HepG2 (cell line): ENCODE measurements around the gene PTPRM. TPM values are rescaled to one million over a fixed set of nuclear protein-coding genes. Genes with fewer than 3 reads are reported as not detected.

ENCODE experiments used
- ATAC-seq: fragments of 200-7000 bp; cut with Tn5 transposase; 3 replicates; pipeline ENCODE4 v1.9.1; 2020; ENCODE audit warnings: mild to moderate bottlenecking, moderate library complexity
- BruUV-seq: library from RNA; stranded (reverse); fragments of 400-500 nt; replicated peaks from 2 replicates; lab custom pipeline; 2021; lab: Mats Ljungman, UMichigan
- CTCF ChIA-PET: fragments of 300-600 bp; formaldehyde crosslinking; extraction: SDS; loops from one replicate; lab custom pipeline; 2021; ENCODE audit warnings: low total read pairs, inconsistent platforms, low intra/inter-chr PET ratio; lab: Yijun Ruan, JAX
- POLR2A ChIA-PET: fragments of 350-600 bp; sonication (Branson Sonifier 250); formaldehyde crosslinking; loops from one replicate; lab custom pipeline; 2020; ENCODE audit warnings: antibody characterized with exemption, inconsistent platforms; lab: Yijun Ruan, JAX
- DNase-seq: peaks from one replicate; pipeline ENCODE4 v3.0.0-alpha.2; 2015; ENCODE audit warnings: low spot score
- FAIRE-seq: peaks from 3 replicates; lab custom pipeline; 2011; peaks lifted over from hg19 to GRCh38; lab: Jason Lieb, UNC
- H2AFZ ChIP-seq: one replicate; pipeline ENCODE4 v1.6.1; 2011; ENCODE audit warnings: low read length, inconsistent platforms
- H3K27ac ChIP-seq: fragments of 300-600 bp; 3 replicates; pipeline ENCODE4 v1.8.0; 2011; ENCODE audit warnings: mixed run types, mild to moderate bottlenecking, mixed read lengths, low read length, inconsistent platforms; ENCODE audit not compliant: insufficient read depth; ENCODE audit errors: extremely low read length
- H3K27me3 ChIP-seq, 2 experiments: fragments of 200-600 bp in 1 of 2; 2 replicates in 1 of 2; 3 replicates in 1 of 2; pipeline versions ENCODE4 v1.6.0 to v1.8.0; 2011; ENCODE audit warnings: low read length in 2 of 2, mild to moderate bottlenecking in 2 of 2, moderate library complexity in 2 of 2, inconsistent platforms in 1 of 2; ENCODE audit not compliant: insufficient read depth in 2 of 2, control insufficient read depth in 1 of 2
- H3K36me3 ChIP-seq, 2 experiments: fragments of 200-600 bp in 1 of 2; replicated peaks in 1 of 2; 2 replicates in 1 of 2; 3 replicates in 1 of 2; pipeline versions ENCODE4 v1.5.1 to v1.8.0; 2011; ENCODE audit warnings: low read length in 2 of 2, inconsistent platforms in 1 of 2; ENCODE audit not compliant: insufficient read depth in 2 of 2, control insufficient read depth in 1 of 2
- H3K4me1 ChIP-seq: 2 replicates; pipeline ENCODE4 v1.5.1; 2012; ENCODE audit warnings: low read length, inconsistent platforms; ENCODE audit not compliant: insufficient read depth
- H3K4me2 ChIP-seq: 2 replicates; pipeline ENCODE4 v1.6.0; 2011; ENCODE audit warnings: low read depth, low read length, inconsistent platforms
- H3K4me3 ChIP-seq, 3 experiments: fragments of 200-600 bp in 1 of 3; sonication (generic), shearing (Covaris generic) in 1 of 3; replicated peaks in 1 of 3; 2 replicates each; pipeline ENCODE4 v1.5.1; 2011 to 2016; ENCODE audit warnings: low read length in 3 of 3, inconsistent platforms in 2 of 3, low read depth in 2 of 3, mild to moderate bottlenecking in 2 of 3, control low read depth in 1 of 3, mixed read lengths in 1 of 3; ENCODE audit not compliant: insufficient read depth in 1 of 3
- H3K79me2 ChIP-seq: one replicate; pipeline ENCODE4 v1.6.1; 2011; ENCODE audit warnings: low read length, inconsistent platforms; ENCODE audit not compliant: insufficient read depth
- H3K9ac ChIP-seq: 2 replicates; pipeline ENCODE4 v1.6.0; 2011; ENCODE audit warnings: mild to moderate bottlenecking, low read depth, low read length, inconsistent platforms; ENCODE audit not compliant: insufficient read depth
- H3K9me3 ChIP-seq: 2 replicates; pipeline ENCODE4 v1.5.1; 2012; ENCODE audit warnings: mild to moderate bottlenecking, low read length
- H4K20me1 ChIP-seq: 2 replicates; pipeline ENCODE4 v1.6.0; 2011; ENCODE audit warnings: inconsistent platforms, mild to moderate bottlenecking, low read length, moderate library complexity; ENCODE audit not compliant: insufficient read depth
- AKAP8 ChIP-seq: sonication (generic); formaldehyde crosslinking; IDR thresholded peaks from 2 replicates; pipeline ENCODE4 v1.5.1; 2020; ENCODE audit warnings: mild to moderate bottlenecking, missing genetic modification reagents
- ARID5B ChIP-seq: IDR thresholded peaks from 2 replicates; pipeline ENCODE4 v1.4.0; 2020; ENCODE audit warnings: mild to moderate bottlenecking, missing genetic modification reagents
- CENPT ChIP-seq: sonication (generic); formaldehyde crosslinking; IDR thresholded peaks from 2 replicates; pipeline ENCODE4 v1.8.0; 2022; ENCODE audit warnings: low read depth, mild to moderate bottlenecking, moderate library complexity, missing genetic modification reagents
- MAZ ChIP-seq, 2 experiments: sonication (generic) in 1 of 2; formaldehyde crosslinking in 1 of 2; IDR thresholded peaks; 2 replicates each; pipeline versions ENCODE4 v1.5.0 to v1.6.1; 2012 to 2020; ENCODE audit warnings: low read depth in 2 of 2, mild to moderate bottlenecking in 2 of 2, borderline replicate concordance in 1 of 2, improper control_type of control experiment in 1 of 2, low read length in 1 of 2, missing genetic modification reagents in 1 of 2, moderate library complexity in 1 of 2
- NFE2L1 ChIP-seq: sonication (generic); formaldehyde crosslinking; IDR thresholded peaks from 2 replicates; pipeline ENCODE4 v1.4.0; 2020; ENCODE audit warnings: missing genetic modification reagents, mild to moderate bottlenecking, borderline replicate concordance
- NR3C1 ChIP-seq: sonication (generic); formaldehyde crosslinking; IDR thresholded peaks from 2 replicates; pipeline ENCODE4 v1.4.0; 2020; ENCODE audit warnings: missing genetic modification reagents
- ZFP1 ChIP-seq: IDR thresholded peaks from 2 replicates; pipeline ENCODE4 v1.6.1; 2016
- ZNF205 ChIP-seq: IDR thresholded peaks from 2 replicates; pipeline ENCODE4 v1.6.1; 2018; ENCODE audit warnings: missing biosample characterization, missing genetic modification reagents
- ZNF232 ChIP-seq: sonication (generic); formaldehyde crosslinking; IDR thresholded peaks from 2 replicates; pipeline ENCODE4 v1.4.0; 2020; ENCODE audit warnings: missing genetic modification reagents, borderline replicate concordance
- ZNF263 ChIP-seq: sonication (generic); formaldehyde crosslinking; IDR thresholded peaks from 2 replicates; pipeline ENCODE4 v1.4.0; 2020; ENCODE audit warnings: missing genetic modification reagents
- ZNF746 ChIP-seq: sonication (generic); formaldehyde crosslinking; IDR thresholded peaks from 2 replicates; pipeline ENCODE4 v1.8.0; 2022; ENCODE audit warnings: mild to moderate bottlenecking, missing genetic modification reagents
- WGBS: methylation state at CpG from one replicate; pipeline ENCODE4 v1.1.6; 2017; ENCODE audit warnings: low lambda C conversion rate; 5-methylcytosine and 5-hydroxymethylcytosine counted together
- in situ Hi-C: cut with HindIII; loops from 2 replicates; pipeline ENCODE4 v1.10.0; 2017; ENCODE audit warnings: low pct_unique_long_range_greater_than_20kb; ENCODE audit not compliant: extremely low pct_ligation_motif_present
- intact Hi-C: fragments of 100-400 bp; cut with micrococcal nuclease; formaldehyde crosslinking; loops from one replicate; pipeline ENCODE4 v1.10.0; 2022; ENCODE audit not compliant: unreplicated experiment
- polyA plus RNA-seq, 8 experiments: library from polyadenylated mRNA; depleted of rRNA in 3 of 8; stranded (reverse) in 7 of 8; unstranded in 1 of 8; fragments of >200 nt; fragmentation: Illumina TruSeq in 4 of 8; extraction: Trizol in 4 of 8; gene quantifications; 2 replicates each; pipeline versions ENCODE4 v1.2.1 to v1.2.3, GENCODE V29; 2011 to 2016; ENCODE audit warnings: low read depth in 4 of 8, missing spikeins in 1 of 8, mixed read lengths in 1 of 8; ENCODE audit not compliant: insufficient read depth in 1 of 8
- total RNA-seq, 5 experiments: library from RNA; depleted of rRNA; stranded (reverse); fragments of >200 nt; fragmentation: Illumina TruSeq; extraction: Trizol; gene quantifications; 2 replicates each; pipeline ENCODE4 v1.2.3, GENCODE V29; 2016; ENCODE audit warnings: low read depth in 1 of 5
- TF ChIP-seq, protein P1 (sequence below): sonication (generic); formaldehyde crosslinking; IDR thresholded peaks from 2 replicates; pipeline ENCODE4 v1.5.1; 2020; ENCODE audit warnings: mild to moderate bottlenecking, moderate library complexity, missing genetic modification reagents

The PTPRM gene
- total and polyA plus RNA-seq, 2 of the 13 experiments (the other 11 are each of a cell fraction or from before 2014, with no cell fraction given), result 12.6 to 108 TPM

- Histone ChIP-seq H3K4me2 (no peak overlapping the region), H3K4me3 (no peak overlapping the region), H3K4me1 (peaks cover 12% of the 10 kb centered on the region), H3K27ac (no peak overlapping the region), H3K36me3 (no peaks in the 10 kb centered on the region), H3K79me2 (no peaks in the 10 kb centered on the region), H4K20me1 (no peaks in the 10 kb centered on the region), H3K9ac (no peak overlapping the region), H2AFZ (no peak overlapping the region), H3K27me3 (no peaks in the 10 kb centered on the region), H3K9me3 (no peaks in the 10 kb centered on the region)
- POLR2A ChIA-PET, result no interaction called here
- DNase-seq (no peak), ATAC-seq (no peak), FAIRE-seq (no peak)
- intact Hi-C loops, result loop anchor here (5.0 kb wide), 1 partner anchor 62 kb away; no protein-coding TSS in a partner anchor
- no TSS peak for BruUV-seq
- CTCF ChIA-PET, result no interaction called here
- in situ Hi-C loops, result no loop called here
- WGBS, result 89% methylated on average over 7 of the region's 7 CpGs
- TF ChIP-seq ZNF205 (CRISPR knock-in tag) (no peak), ZNF232 (CRISPR knock-in tag) (no peak), ZNF746 (no peak), MAZ (IDR thresholded peaks at IDR 0.05; ENCODE audit: borderline replicate concordance, low read depth, low read length) (no peak), MAZ (CRISPR knock-in tag; IDR thresholded peaks at IDR 0.05; ENCODE audit: low read depth) (no peak), AKAP8 (CRISPR knock-in tag) (no peak), NFE2L1 (CRISPR knock-in tag) (no peak), ZFP1 (no peak)
Measured at GRCh38 chr18:8279781-8280330, 712.7 kb downstream of the PTPRM start.

GRCh38 chr18:8283891-8284585 lies 716.9 kb downstream of the PTPRM start:
- H3K4me2 ChIP-seq, result peak overlapping the region; percentile 20; the same call in 1 of the 2 replicates
- H3K9ac ChIP-seq, result no peak overlapping the region
- no peak overlapping the region for H3K4me3 ChIP-seq
- H3K9me3 ChIP-seq, result no peaks in the 10 kb centered on the region
- peaks cover 12% of the 10 kb centered on the region for H3K4me1 ChIP-seq
- H4K20me1 ChIP-seq, result no peaks in the 10 kb centered on the region
- no peaks in the 10 kb centered on the region for H3K36me3 ChIP-seq
- H2AFZ ChIP-seq, result no peak overlapping the region
- in situ Hi-C loops (no loop called here), intact Hi-C loops (loop anchor here (5.0 kb wide), 1 partner anchor 58 kb away; no protein-coding TSS in a partner anchor)
- 31% methylated on average over 3 of the region's 3 CpGs for WGBS
- H3K79me2 ChIP-seq, result no peaks in the 10 kb centered on the region
- peak; percentile 73 for ATAC-seq
- H3K27ac ChIP-seq, result no peak overlapping the region
- ChIA-PET POLR2A (no interaction called here), CTCF (no interaction called here)
- peak; percentile 15 for FAIRE-seq
- DNase-seq, result peak; percentile 78
- no peaks in the 10 kb centered on the region for H3K27me3 ChIP-seq
- BruUV-seq, result no TSS peak
- TF ChIP-seq ARID5B (CRISPR knock-in tag) (0 out of 2 replicates have a peak, but pooled peaks have one; percentile 29), NR3C1 (CRISPR knock-in tag) (no peak), CENPT (CRISPR knock-in tag) (no peak), ZNF263 (CRISPR knock-in tag) (no peak)
- TF ChIP-seq, protein P1, sequence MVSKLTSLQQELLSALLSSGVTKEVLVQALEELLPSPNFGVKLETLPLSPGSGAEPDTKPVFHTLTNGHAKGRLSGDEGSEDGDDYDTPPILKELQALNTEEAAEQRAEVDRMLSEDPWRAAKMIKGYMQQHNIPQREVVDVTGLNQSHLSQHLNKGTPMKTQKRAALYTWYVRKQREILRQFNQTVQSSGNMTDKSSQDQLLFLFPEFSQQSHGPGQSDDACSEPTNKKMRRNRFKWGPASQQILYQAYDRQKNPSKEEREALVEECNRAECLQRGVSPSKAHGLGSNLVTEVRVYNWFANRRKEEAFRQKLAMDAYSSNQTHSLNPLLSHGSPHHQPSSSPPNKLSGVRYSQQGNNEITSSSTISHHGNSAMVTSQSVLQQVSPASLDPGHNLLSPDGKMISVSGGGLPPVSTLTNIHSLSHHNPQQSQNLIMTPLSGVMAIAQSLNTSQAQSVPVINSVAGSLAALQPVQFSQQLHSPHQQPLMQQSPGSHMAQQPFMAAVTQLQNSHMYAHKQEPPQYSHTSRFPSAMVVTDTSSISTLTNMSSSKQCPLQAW (CRISPR knock-in tag), result no peak
